Hypothalamus (tissue), 51 donors: Measurements from ENCODE around the gene C9orf57.
"Not testable (repeated sequence)": the region's sequence is repeated elsewhere in the genome, so short reads cannot be mapped to it uniquely, and the experiment has no call there.

ENCODE experiments used
- DNase-seq, 51 donors: peaks; one replicate each; lab custom pipeline; 2025; lab: John Stamatoyannopoulos, UW

The C9orf57 gene

GRCh38 chr9:72029986-72030385, 30.4 kb downstream of the C9orf57 start:
- no peak for DNase-seq

- no peak for DNase-seq
Observed at GRCh38 chr9:72025906-72026305, 34.5 kb downstream of the C9orf57 start.

- no peak for DNase-seq
Observed at GRCh38 chr9:72023596-72023995, 36.8 kb downstream of the C9orf57 start.

GRCh38 chr9:72022841-72023240, 37.6 kb downstream of the C9orf57 start:
- DNase-seq, result no peak

GRCh38 chr9:72013292-72013760, 47.1 kb downstream of the C9orf57 start:
- no peak for DNase-seq

DNA sequence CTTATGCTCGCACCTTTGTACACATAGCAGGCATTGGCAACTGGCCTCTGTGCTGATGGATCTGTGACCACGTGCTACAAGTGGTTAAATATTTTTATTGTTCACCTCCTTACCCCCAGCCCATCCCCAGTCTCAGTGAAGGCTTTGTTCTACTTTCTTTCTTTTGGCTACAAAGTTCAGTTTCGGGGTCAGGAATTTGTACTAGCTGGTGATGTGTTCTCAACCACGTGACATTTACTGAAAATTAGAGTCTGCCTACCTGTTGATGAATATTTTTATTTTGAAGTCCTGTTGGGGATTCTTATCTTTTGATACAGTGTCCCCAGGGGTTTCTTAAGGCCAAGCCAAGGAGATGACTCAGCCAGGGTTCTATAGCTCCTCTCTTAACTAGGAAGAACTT, 47.8 kb downstream of the C9orf57 start:
- DNase-seq, result no peak

DNA sequence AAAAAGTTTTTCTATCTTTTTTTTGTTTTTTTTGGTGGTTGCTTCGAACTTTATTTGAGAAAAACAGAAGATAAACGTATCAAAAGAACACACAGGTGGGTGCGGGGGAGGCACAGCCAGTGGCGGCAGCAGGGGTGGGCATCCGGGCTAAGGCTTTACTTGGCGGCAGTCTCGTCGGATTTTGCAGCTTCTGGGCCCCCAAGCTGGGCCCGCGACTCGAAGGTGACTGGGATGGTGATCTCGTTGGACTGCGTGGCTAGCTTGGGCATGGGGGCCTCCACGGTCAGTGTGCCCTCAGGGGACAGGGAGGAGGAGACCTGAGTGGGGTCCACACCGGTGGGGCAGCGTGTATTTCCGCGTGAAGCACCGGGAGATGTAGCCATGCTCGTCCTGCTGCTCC, 52.7 kb downstream of the C9orf57 start:
- DNase-seq, result not testable (repeated sequence)

- DNase-seq, result no peak
Observed at GRCh38 chr9:72006501-72006900, 53.9 kb downstream of the C9orf57 start.

DNA sequence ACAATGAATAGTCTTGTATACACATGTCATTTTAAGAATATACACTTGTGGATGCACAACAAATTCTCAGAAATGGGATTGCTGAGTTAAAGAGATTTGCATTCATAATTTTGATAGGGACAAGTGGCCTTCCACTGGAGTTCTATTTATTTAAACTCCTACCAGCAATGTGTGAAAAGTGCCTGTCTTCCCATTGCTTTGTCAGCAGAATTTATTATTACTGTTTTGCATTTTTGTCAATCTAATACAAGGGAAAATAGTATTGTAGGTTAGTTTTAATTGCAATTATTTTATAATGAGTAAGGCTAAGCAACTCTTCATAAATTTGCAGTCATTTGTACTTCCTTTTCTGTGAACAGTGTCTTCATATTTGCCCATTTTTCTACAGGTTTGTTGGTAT, 55.0 kb downstream of the C9orf57 start:
- no peak for DNase-seq
